HG03175 (cell line): ENCODE measurements around the gene CD46.

Experiments used
- ATAC-seq: cut with Tn5 transposase; IDR thresholded peaks from one replicate; pipeline ENCODE4 v1.9.1; 2021; ENCODE audit warnings: mild to moderate bottlenecking, moderate library complexity; ENCODE audit not compliant: unreplicated experiment

Gene CD46

DNA sequence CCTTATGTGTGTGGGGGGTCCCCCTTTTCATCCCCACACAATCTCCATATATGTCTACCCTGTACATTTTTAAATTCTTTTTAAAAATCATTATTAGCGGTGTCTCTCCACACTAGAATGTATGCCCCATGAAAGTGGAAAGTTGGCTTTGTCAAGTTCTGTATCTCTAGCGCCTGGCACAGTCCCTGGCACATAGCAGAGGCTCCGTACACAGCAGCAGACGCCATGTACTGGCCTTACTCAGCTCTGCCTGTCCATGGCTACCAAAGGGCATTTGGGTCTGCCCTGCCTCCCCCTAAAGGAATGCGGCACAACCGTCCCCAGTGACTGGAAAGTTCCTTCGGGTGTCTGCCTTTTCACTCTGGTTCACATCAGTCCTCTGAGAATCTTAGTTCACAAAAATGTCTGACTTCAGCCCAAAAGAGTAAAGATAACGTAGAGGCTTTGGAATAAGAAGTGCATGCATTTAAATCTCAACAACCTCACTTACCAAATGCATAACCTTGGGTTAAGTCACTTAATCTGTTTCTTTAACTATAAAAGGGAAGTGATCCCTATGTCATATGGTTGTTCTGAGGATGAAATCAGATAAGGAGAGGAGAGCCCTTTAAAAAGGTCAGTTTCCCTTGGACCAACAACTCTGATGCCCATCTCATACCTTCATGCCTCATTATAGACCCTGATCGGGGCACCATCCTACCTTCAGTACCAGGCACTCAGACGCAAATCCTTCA, 61.1 kb downstream of the CD46 start:
- no peak for ATAC-seq

DNA sequence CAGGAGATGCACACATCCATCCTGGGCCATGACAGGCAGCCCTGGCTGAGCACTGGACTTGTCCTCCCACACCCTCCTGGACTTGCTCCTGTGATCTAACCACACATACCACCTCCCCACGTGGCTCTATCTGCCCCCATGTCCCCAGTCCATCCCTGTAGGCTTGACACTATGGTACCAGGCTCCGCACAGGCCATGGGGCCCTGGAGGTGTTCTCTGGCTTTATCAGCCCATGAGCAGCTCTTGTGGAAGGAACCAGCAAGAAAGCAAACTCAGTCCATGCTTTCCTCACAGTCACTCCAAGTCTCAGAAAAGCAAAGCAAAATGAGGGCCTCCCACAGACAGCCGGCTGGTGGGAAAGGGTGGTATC, 61.6 kb downstream of the CD46 start:
- no peak for ATAC-seq

DNA sequence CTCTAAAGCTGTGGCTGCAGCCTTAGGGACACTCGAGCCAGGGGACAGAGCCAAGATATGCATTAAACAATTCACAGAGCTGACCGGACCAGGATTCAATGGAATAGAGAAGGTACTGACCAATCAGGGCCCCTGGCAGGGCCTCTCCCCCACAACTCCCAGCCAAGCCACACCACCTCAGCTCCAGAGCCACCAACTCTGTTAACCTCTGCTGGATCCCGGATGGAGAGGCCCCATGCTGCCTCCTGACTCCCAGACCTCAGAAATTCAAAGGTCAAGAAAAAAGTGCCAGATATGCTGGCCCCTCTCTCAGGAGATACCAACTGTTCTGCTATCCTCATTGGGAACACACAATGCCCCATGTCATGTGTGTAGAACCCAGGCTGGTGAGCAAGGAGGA, 62.1 kb downstream of the CD46 start:
- ATAC-seq, result no peak

DNA sequence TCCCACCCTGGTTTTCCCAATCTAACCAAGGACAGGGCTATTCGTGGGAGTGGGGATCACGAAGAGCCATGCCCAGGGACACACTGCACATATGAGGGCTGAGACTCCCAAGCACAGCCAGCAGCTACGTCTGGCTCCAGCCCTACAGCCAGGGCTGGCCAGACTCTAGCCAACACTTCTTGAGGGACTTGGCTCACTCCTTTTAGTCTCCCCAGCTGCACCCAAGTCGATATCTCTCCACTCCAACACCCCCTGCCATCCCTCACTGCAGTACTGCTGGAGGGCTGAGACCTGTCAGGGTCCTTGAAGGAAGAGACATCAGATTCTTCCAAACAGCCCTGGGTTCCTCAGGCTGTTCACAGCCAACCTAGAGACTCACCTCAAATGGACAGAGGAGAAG, 62.6 kb downstream of the CD46 start:
- no peak for ATAC-seq

DNA sequence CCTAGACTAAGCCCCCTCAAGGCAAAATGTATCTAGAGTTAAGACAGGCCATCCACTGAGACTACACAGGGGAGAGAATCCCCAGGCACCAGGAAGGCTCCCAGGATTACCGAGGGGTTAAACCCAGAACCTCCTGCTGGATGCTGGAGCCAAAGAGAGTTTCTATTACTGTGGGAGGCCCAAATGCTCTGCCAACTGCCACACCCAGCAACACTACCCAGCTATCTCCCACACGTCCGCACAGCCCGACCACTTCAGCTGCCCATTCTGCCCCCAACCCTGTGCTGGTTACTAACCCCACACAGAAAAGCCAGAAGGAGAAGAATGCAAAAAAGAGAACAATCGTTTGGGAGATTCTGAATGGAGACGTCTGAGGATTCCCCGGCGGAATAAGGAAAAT, 63.6 kb downstream of the CD46 start:
- no peak for ATAC-seq

DNA sequence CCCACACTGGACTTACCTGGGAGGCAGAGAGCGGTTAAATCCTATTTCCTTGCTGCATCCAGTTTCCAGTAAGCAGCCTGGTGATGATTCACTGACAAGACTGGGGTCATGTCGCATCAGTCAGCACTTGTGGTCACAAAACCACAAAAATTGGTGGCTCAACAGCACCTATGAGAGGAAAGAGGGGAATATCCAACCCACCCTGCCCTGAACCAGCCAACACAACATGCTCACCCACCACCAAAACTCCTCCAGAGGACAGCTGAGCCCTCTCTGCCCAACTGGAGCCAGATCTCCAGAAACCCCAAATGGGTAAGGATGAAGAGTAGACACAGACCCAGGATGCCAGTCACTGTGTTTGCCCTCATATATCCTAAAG, 64.0 kb downstream of the CD46 start:
- ATAC-seq, result no peak

DNA sequence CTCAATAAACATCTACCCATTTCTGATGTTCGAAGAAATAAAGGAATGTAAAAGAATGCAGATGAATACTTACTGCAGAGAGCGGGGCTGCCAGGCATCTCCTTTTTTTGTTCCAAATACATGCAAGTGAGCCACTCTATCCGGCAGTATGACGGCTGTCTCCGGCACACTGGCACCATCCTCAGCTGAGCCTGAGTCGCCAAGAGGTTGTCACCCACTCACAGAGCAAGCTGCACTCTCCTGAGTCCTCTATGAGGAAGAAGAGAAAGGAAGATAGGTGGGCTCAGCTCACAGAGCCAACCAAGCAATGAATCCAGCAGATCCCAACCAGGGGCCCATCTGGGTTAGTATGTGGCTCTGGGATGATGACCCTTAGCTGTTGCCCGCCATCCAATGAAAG, 65.3 kb downstream of the CD46 start:
- no peak for ATAC-seq

DNA sequence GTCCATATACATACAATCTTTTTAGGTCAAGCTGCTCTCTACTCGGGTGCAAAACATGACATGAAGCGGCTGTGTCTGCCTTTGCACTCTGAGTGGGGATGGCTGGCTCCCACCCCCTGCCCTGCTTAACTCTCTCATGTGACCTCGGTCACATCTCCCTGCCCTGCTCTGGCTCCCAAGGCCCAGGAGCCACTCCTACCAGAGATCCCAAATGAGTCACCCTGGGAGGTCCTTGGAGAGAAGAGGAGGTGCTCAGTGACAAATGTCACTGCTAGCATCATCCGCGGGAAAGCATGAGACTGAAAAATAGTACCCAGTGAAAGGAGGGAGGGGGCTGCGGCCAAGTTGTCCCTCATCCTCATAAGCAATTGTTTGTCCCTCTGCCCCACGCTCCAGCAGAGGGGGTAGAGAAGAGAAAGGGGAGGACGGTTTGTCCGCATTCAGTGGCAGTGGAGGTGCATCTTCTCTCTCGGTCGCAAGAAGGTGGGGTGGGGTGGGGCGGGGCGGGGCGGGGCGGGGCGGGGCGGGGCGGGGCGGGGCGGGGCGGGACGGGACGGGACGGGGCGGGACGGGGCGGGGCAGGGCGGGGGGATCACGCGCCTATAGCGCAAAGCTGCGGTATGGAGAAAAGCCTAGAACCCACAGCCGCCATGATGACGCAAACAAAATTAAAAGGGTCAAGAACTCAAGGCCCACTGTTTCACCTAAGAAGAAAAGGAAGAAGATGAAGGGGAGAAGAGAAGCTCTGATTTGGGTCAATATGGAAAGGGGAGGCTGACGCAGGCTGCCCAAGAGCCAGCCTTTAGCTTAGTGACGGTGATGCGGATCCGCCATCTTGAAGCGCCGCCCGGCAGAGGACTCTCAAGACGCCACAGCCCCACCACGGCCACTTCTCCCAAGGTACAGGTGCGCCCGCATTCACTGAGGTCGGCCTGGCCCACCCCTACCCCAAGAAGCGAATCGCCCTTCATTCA, 66.2 kb downstream of the CD46 start:
- no peak for ATAC-seq

DNA sequence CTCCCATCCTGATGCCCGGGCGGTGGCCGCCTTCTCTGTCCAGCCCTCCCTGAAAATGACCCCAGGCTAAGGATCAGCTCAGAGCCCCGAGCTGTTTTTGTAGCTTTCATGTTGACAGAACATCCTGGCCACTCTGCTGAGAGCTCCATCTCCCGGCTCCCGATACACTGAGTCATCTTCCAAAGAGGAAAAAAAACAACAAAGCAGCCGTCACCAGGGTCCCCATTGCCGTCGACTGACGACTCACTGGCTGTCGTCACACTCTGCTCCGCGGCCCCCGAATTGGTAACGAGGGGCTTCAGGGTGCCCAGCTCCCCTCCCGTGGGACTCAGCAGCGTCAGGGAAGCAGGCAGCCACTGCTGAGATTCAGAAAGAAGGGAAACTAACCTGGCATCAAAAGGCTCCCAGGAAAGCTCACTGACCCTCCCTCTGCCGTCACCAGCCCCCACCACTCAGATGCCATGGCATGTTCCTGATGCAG, 67.2 kb downstream of the CD46 start:
- ATAC-seq, result no peak

DNA sequence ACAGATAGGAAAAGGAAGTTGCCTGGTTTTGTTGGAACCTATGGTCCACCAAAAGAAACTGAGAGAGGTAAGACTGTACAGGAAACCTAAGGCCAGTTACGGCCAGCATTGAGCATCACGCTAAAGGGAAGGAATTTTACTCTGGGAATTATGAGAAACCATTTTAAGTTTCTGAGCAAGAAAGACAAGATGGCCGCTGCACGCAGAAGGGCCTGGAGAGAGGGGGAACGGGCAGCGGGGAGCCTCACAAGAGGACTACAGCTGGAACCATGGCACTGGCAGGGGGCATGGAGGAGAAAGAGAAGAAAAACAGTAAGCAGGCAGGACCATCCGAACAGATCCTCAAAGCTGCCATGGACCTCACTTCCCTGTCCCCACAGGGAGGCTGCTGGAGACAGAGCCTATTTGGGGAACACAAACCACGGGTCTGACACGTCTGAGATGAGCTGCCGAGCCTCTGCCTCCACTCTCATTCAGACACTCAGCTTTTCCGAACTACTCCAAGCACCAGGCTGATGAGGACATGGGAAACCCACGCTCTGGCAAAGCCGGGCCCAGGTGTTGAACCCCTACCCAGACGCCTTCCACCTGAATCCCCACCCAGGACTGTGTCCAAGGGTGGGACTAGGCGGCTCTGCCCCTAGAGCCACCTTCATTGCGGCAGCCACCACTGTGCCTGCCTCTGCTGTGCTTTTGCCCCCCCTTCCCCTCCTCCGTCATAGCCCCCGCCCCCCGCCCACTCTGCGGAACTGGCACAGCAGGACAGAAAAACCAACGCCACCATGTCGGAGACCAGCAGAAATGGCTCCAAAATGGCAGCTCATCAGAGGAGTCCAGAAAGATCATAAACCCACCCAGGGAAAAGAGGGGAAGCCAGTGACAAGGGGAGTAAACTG, 69.0 kb downstream of the CD46 start:
- no peak for ATAC-seq

DNA sequence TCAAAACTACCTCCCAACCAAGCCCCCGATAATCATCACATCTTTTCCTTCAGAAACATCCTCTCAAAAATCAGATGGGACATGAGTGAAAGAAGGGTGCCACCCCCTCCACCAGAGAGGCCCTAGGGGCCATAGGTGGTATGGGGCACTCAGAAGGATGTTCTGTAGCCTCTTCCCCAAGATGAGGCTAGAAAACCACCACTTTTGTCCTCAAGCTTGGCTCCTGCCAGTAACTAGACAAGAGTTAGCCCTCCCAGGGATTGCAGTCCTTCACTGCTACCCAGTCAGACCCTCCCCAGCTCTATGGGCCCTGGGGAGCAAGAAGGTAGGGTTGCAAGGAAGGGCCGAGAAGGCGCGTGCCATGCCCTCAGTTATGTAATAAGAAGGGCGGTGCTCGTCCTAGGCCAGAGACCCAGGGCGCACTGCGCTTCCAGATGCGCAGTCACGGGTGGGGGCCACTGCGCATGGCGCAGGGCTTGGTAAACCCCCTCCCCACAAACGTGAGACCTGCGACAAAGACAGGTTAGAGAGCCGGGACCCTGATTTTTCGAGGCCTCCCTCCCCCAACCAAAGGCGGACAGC, 69.7 kb downstream of the CD46 start:
- no peak for ATAC-seq

DNA sequence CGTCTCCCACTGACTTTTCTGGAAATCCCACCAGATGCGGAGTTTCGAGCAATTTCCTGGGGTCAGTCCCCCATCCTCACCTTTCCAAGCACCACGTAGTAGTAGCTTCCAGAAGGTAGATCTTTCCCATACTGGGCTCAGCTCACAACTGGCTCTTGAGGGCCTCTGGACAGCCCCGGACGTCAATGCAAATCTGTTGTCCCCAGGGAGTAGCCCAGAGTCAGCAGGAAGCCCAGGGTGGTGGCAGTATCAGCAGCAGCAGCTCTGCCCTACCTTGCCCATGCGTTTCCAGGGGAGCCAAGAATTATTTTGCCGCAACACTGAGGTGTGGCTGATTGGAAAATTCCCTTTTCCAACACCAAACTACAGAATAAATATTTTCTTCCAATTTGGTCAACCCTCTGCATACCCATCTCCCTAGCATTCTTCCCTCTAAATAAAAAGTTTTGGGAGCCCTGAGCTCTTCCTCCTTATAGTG, 70.3 kb downstream of the CD46 start:
- peak; percentile 46 for ATAC-seq

DNA sequence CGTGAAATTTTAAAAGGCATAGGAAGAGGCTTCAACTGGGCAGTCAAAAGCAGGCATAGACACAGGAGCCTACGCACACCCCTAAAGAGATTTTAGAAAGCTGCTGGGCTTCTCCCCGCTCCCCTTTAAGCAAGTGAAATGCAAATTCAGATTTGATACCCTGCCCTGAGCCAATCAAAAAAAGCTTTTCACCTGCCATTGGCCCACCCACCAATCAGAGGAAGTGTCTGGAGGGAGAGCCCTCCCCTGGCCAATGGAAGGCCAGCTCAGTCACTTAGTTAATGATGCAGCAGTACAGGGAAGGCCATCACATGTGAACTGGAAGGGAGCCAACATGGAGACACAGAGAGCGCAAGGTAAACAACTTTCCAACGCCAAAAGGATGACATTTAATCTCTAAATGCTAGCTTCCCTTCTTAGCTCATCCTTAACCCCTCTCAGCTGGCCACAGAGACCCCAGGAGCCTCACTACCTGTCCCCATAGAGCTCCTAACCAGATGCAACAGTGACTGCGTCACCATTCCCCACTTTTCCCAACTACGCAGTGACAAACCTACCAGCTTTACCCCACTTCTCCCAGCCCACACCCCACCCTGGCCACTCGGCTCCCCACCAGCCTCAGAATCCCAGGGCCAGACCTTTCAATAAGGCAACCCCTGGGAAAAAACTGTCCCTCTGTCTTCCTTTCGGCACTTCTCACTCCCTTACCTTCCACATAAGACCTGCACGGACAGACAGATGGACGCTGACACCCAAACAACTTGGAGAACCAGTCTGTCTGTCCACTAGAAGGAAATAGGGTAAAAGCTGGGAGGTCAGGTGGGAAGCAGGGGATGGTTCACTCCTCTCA, 71.0 kb downstream of the CD46 start:
- peak; percentile 57 for ATAC-seq

DNA sequence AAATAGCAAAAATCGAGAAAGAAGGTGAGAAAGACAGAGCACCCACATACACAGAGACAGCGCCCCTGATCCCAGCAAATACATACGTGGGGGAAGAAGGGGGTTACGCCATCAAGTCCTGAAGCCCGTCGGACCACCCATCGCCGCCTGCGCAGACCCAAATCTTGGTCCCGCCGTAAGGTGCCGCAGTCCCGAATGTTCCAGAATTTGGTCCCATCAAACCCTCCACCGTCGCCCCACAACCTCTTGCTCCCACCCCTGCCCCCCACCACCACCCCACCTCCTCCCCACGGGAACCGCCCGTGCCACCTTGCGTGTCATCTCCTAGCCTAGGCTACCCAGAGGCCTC, 71.7 kb downstream of the CD46 start:
- ATAC-seq, result no peak

DNA sequence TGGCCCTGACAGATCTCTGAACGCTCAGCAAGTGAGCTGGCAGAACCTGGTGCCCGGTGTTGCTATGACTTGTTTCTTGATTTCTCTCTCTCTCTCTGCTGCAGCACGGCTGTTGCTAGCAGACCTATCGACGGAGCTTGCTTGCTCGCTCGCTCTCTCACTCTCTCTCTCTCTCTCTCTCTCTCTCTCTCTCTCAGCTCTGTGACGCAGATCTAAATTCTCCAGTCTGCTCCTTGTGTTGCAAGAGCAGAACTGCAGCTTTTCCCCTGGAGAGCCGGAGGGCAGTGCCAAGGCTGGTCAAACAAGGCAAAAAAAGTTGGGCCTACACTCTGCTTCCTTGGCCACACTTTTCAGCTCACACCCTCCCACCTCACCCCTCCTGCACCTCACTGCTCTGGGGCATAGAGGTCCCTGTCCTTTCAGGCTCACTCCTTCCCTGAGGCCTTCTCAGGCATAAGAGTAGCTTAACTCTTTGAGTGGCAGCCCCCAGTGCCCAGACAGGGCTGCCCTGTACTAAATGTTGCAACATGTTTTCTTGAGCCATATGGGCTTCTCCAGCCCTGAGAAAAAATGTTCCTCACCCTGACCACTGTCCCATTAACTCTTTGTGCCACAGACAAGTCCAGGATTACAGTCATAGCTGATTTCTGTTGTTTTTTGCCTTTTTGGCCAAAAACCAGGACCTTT, 72.2 kb downstream of the CD46 start:
- peak; percentile 31 for ATAC-seq

DNA sequence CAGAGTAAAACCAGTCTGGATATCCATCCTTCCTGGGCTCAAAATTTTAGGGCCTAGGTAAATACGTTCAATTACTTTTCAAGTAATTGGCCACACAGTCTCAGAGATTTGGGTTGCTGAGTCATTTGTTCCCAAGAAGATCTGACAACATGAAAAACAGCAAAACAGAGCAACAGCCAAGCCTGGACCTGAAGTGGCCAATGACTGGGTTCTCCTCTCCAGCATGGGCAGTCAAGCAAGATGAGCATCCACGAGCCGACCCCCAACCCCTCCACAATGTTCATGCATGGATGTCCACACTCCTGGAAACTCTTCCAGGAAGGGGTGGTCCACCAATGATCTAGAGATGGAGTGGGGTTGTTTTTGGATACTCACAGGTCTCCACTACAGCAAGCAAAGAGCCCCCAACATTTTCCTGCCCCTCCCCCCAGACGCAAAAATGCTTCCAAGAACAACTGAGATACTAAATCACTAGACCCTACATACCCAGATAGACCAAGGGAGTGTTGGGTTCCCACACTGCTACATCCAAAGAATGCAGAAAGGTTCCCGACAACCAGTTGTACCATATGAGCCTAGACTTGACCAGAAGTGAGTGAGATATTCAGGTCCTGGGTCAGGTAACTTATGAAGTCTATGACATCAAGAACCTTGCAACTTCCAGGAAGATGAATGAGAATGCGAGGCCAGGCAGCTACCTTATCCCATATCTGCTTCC, 73.0 kb downstream of the CD46 start:
- no peak for ATAC-seq

DNA sequence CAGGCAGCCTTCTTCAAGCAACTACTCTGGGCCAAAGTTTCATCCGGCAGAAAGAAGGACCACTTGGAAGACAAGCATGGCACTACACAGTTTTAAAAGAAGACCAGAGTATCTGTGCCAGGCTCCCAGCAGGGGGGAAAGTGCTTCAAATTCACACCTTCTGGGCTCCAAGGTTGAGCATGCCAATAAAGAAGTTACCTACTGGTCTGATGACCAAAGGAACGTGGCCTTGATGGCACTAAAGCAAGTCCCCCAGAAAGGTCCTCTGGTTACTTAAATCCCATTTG, 73.5 kb downstream of the CD46 start:
- ATAC-seq, result no peak

DNA sequence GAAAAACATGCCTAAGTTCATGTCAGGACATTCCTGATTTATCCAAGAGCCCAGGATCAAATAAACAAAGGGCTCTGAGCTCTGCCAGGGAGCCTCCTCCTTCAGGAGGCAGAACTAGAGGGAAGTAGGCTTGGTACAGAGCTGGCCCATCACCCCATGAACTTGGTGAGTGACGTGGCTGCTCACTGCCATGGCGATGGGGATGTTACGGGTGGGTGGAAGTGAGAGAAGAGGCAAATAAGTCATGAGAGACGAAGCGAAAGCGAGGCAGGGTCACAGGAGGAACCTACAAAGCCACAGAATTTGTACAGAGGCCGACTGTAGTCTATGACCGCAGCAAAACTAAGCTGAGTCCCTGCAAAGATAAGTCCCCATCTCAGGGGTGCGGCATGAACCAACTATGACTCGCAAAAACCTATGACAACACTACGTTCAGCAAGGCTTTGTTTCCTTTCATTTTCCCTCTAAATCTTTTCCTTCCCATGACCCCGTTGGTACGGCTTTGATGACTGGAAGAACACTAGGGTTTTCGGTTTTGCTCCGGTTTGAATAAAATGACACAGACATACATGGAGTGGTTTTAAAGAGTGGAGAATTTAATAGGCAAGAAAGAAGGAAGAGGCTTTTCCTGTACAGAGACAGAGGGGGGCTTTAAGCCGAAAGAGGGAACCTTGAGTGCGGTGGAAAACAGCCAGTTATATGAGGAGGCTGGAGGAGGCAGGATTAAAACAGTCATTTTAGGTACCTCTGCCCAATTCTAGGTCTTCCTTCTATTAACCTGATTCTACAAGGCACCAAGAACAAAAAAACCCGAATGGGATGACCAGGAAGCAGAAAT, 74.1 kb downstream of the CD46 start:
- ATAC-seq, result peak; percentile 61
